A549 (cell line): Measurements from ENCODE around the gene EML5. TPM values are rescaled to one million over a fixed set of nuclear protein-coding genes. Genes with fewer than 3 reads are reported as not detected.
A peak's percentile ranks its signal among the peaks of the same experiment; 100 is the strongest.

Source experiments
- ATAC-seq, 2 experiments: fragments of 200-7000 bp in 1 of 2; fragments of >200 bp in 1 of 2; cut with Nextera tagmentation in 1 of 2; cut with Tn5 transposase in 1 of 2; 3 replicates each; pipeline versions ENCODE4 v1.8.0 to v1.9.1; 2018 to 2020; ENCODE audit warnings: mild to moderate bottlenecking in 1 of 2, moderate library complexity in 1 of 2
- CTCF ChIA-PET: fragments of 300-600 bp; sonication (Branson Sonifier 250); formaldehyde crosslinking; extraction: SDS; loops from one replicate; lab custom pipeline; 2021; ENCODE audit warnings: antibody characterized with exemption, inconsistent platforms; lab: Yijun Ruan, JAX
- POLR2A ChIA-PET: fragments of 350-600 bp; formaldehyde crosslinking; extraction: SDS; loops from one replicate; lab custom pipeline; 2021; ENCODE audit warnings: antibody characterized with exemption, inconsistent platforms; lab: Yijun Ruan, JAX
- DNase-seq, 2 experiments: peaks; one replicate each; pipeline versions ENCODE4 v3.0.0 to v3.0.0-alpha.2; 2011 to 2016; ENCODE audit warnings: low read depth in 1 of 2, low spot score in 1 of 2
- FAIRE-seq: peaks from 2 replicates; lab custom pipeline; 2011; peaks lifted over from hg19 to GRCh38; lab: Jason Lieb, UNC
- H3K27ac ChIP-seq, 2 experiments: fragments of >200 bp; sonication (Bioruptor Twin); formaldehyde crosslinking; 3 replicates each; pipeline ENCODE4 v1.5.1; 2016 to 2017
- H3K4me1 ChIP-seq: fragments of >200 bp; sonication (Bioruptor Twin); formaldehyde crosslinking; 3 replicates; pipeline ENCODE4 v1.6.1; 2016
- H3K4me2 ChIP-seq: fragments of >200 bp; sonication (Bioruptor Twin); formaldehyde crosslinking; 3 replicates; pipeline ENCODE4 v1.6.1; 2016
- H3K4me3 ChIP-seq: fragments of >200 bp; sonication (Bioruptor Twin); formaldehyde crosslinking; 3 replicates; pipeline ENCODE4 v1.5.1; 2016
- H3K9me3 ChIP-seq: fragments of >200 bp; sonication (Bioruptor Twin); formaldehyde crosslinking; 3 replicates; pipeline ENCODE4 v1.6.1; 2016
- ATOH8 ChIP-seq: fragments of 250-450 bp; sonication (Bioruptor Pico); IDR thresholded peaks from 2 replicates; pipeline ENCODE4 v1.5.0; 2020; ENCODE audit warnings: low read depth, mild to moderate bottlenecking, moderate library complexity
- CBX2 ChIP-seq: fragments of 200-600 bp; sonication (generic); IDR thresholded peaks from 2 replicates; pipeline ENCODE4 v1.6.1; 2016; ENCODE audit warnings: low read depth, mild to moderate bottlenecking, borderline replicate concordance
- CEBPB ChIP-seq, 2 experiments: fragments of >200 bp in 1 of 2; sonication (Bioruptor Twin) in 1 of 2; formaldehyde crosslinking in 1 of 2; IDR thresholded peaks; 2 replicates each; pipeline ENCODE4 v1.6.1; 2012 to 2016
- CHD4 ChIP-seq: fragments of 200-600 bp; sonication (generic); IDR thresholded peaks from 2 replicates; pipeline ENCODE4 v1.6.1; 2016; ENCODE audit warnings: antibody characterized with exemption, mild to moderate bottlenecking, borderline replicate concordance
- CTCF ChIP-seq: fragments of >200 bp; sonication (Bioruptor Twin); formaldehyde crosslinking; IDR thresholded peaks from 3 replicates; pipeline ENCODE4 v1.5.1; 2016
- EHF ChIP-seq: fragments of 250-450 bp; sonication (Bioruptor Pico); IDR thresholded peaks from 2 replicates; pipeline ENCODE4 v1.5.0; 2020; ENCODE audit warnings: mild to moderate bottlenecking
- EHMT2 ChIP-seq: fragments of 200-600 bp; sonication (generic); IDR thresholded peaks from 2 replicates; pipeline ENCODE4 v1.6.1; 2016; ENCODE audit warnings: antibody characterized with exemption, low read depth, mild to moderate bottlenecking, moderate library complexity
- ELK1 ChIP-seq: fragments of 150-350 bp; IDR thresholded peaks from 2 replicates; pipeline ENCODE4 v1.6.1; 2014; ENCODE audit warnings: low read depth, mild to moderate bottlenecking, low read length
- EP300 ChIP-seq, 2 experiments: fragments of >200 bp; sonication (Bioruptor Twin); formaldehyde crosslinking; IDR thresholded peaks; 2 replicates in 1 of 2; 3 replicates in 1 of 2; pipeline ENCODE4 v1.6.1; 2016 to 2017
- FOSB ChIP-seq: fragments of 250-450 bp; sonication (Bioruptor Pico); IDR thresholded peaks from 2 replicates; pipeline ENCODE4 v1.5.0; 2020; ENCODE audit warnings: mild to moderate bottlenecking, moderate library complexity
- FOSL2 ChIP-seq, 2 experiments: fragments of 450-650 bp in 1 of 2; fragments of >200 bp in 1 of 2; sonication (Bioruptor Twin) in 1 of 2; formaldehyde crosslinking; IDR thresholded peaks; 2 replicates each; pipeline versions ENCODE4 v1.5.0 to v1.6.1; 2016 to 2020; ENCODE audit warnings: mild to moderate bottlenecking in 1 of 2, moderate library complexity in 1 of 2
- HDAC2 ChIP-seq: fragments of 200-600 bp; sonication (generic); IDR thresholded peaks from 2 replicates; pipeline ENCODE4 v1.6.1; 2016
- HEYL ChIP-seq: fragments of 250-450 bp; sonication (Bioruptor Pico); IDR thresholded peaks from 2 replicates; pipeline ENCODE4 v1.8.0; 2021; ENCODE audit warnings: mild to moderate bottlenecking, moderate library complexity
- HOXA7 ChIP-seq: fragments of 250-450 bp; sonication (Bioruptor Pico); IDR thresholded peaks from 2 replicates; pipeline ENCODE4 v1.5.0; 2020; ENCODE audit warnings: mild to moderate bottlenecking, moderate library complexity
- HOXB5 ChIP-seq: fragments of 250-450 bp; sonication (Bioruptor Pico); IDR thresholded peaks from 2 replicates; pipeline ENCODE4 v1.5.0; 2020; ENCODE audit warnings: mild to moderate bottlenecking, moderate library complexity
- JUN ChIP-seq, 2 experiments: fragments of >200 bp; sonication (Bioruptor Twin); formaldehyde crosslinking; IDR thresholded peaks; 2 replicates in 1 of 2; 3 replicates in 1 of 2; pipeline ENCODE4 v1.6.1; 2016 to 2017
- KDM1A ChIP-seq: fragments of 200-600 bp; sonication (generic); IDR thresholded peaks from 2 replicates; pipeline ENCODE4 v1.6.1; 2016; ENCODE audit warnings: low read depth, mild to moderate bottlenecking
- KDM5A ChIP-seq: fragments of 200-600 bp; sonication (generic); IDR thresholded peaks from 2 replicates; pipeline ENCODE4 v1.6.1; 2016; ENCODE audit warnings: antibody characterized with exemption, mild to moderate bottlenecking
- MAFK ChIP-seq: fragments of 450-650 bp; IDR thresholded peaks from 2 replicates; pipeline ENCODE4 v1.6.1; 2014; ENCODE audit not compliant: partially characterized antibody
- MAZ ChIP-seq: fragments of 150-350 bp; IDR thresholded peaks from 2 replicates; pipeline ENCODE4 v1.6.1; 2014; ENCODE audit warnings: antibody characterized with exemption, low read depth, low read length, borderline replicate concordance
- PBX3 ChIP-seq: IDR thresholded peaks from 2 replicates; pipeline ENCODE4 v1.6.1; 2012
- SMC3 ChIP-seq: fragments of >200 bp; sonication (Bioruptor Twin); formaldehyde crosslinking; IDR thresholded peaks from 3 replicates; pipeline ENCODE4 v1.6.1; 2018; ENCODE audit warnings: inconsistent platforms
- SREBF2 ChIP-seq: fragments of 450-650 bp; IDR thresholded peaks from 2 replicates; pipeline ENCODE4 v1.6.1; 2014; ENCODE audit warnings: mild to moderate bottlenecking, moderate library complexity
- TP53 ChIP-seq: fragments of 250-450 bp; sonication (Bioruptor Pico); IDR thresholded peaks from 2 replicates; pipeline ENCODE4 v1.5.0; 2021; ENCODE audit warnings: mild to moderate bottlenecking, moderate library complexity
- USF2 ChIP-seq: fragments of 450-650 bp; IDR thresholded peaks from 2 replicates; pipeline ENCODE4 v1.6.1; 2014; ENCODE audit warnings: antibody characterized with exemption
- ZFP36 ChIP-seq: fragments of 450-650 bp; IDR thresholded peaks from 2 replicates; pipeline ENCODE4 v1.6.1; 2014; ENCODE audit warnings: borderline replicate concordance; ENCODE audit not compliant: partially characterized antibody
- ZSCAN20 ChIP-seq: fragments of 250-450 bp; sonication (Bioruptor Pico); IDR thresholded peaks from 2 replicates; pipeline ENCODE4 v1.8.0; 2022; ENCODE audit warnings: mild to moderate bottlenecking, moderate library complexity
- WGBS: methylation state at CpG from one replicate; pipeline ENCODE4 v1.1.6; 2017; ENCODE audit errors: missing lambda C conversion rate; 5-methylcytosine and 5-hydroxymethylcytosine counted together
- polyA plus RNA-seq, 4 experiments: library from polyadenylated mRNA; depleted of rRNA in 3 of 4; stranded (reverse); fragments of >200 nt; fragmentation: RNase III in 1 of 4; extraction: RNeasy Plus Mini Kit Qiagen cat#74134 plus additional on column Dnase treatment in 1 of 4; gene quantifications; 2 replicates in 3 of 4; 3 replicates in 1 of 4; pipeline ENCODE4 v1.2.3, GENCODE V29; 2011 to 2017

Gene EML5
- polyA plus RNA-seq, 2 of the 4 experiments (the other 2 are of a cell fraction), result 0.44 to 0.62 TPM

- CTCF ChIA-PET, result no interaction called here
- Histone ChIP-seq H3K4me2 (peak overlapping the region; percentile 40), H3K9me3 (no peaks in the 10 kb centered on the region), H3K27ac (no peak overlapping the region; a peak in 1 of 6 replicates), H3K4me1 (peaks cover 21% of the 10 kb centered on the region), H3K4me3 (no peak overlapping the region)
- POLR2A ChIA-PET, result interaction anchor here (0.6 kb wide), 1 partner anchor 364 kb away, joined by 4 read pairs; no protein-coding TSS in a partner anchor
- peak; percentile 28 for FAIRE-seq
- no peak for DNase-seq
- ATAC-seq, result no peak
- TF ChIP-seq ATOH8 (CRISPR knock-in tag) (no peak), ZFP36 (no peak), CTCF (no peak), FOSB (CRISPR knock-in tag) (no peak), KDM5A (no peak), SREBF2 (no peak), HOXB5 (no peak), PBX3 (no peak), JUN (IDR thresholded peaks at IDR 0.05) (no peak), CHD4 (no peak), CEBPB (IDR thresholded peaks at IDR 0.05) (no peak), HEYL (CRISPR knock-in tag) (no peak), FOSL2 (IDR thresholded peaks at IDR 0.05) (no peak), FOSL2 (CRISPR knock-in tag; IDR thresholded peaks at IDR 0.05) (no peak), HOXA7 (no peak), EHF (CRISPR knock-in tag) (no peak), MAFK (no peak), HDAC2 (no peak), MAZ (no peak)
- 88% methylated on average over 3 of the region's 3 CpGs for WGBS
These were observed 178.4 kb downstream of the EML5 start for GRCh38 chr14:88614218-88614907.

- 44% methylated on average over 5 of the region's 5 CpGs for WGBS
- ATAC-seq (peak; percentile 56 to 63; a peak in 3 of 6 replicates), DNase-seq (no peak), FAIRE-seq (no peak)
- no peak overlapping the region; a peak in 1 of 6 replicates for H3K27ac ChIP-seq
- ChIA-PET POLR2A (no interaction called here), CTCF (no interaction called here)
- H3K4me3 ChIP-seq, result no peak overlapping the region
- peak overlapping the region; percentile 40 for H3K4me2 ChIP-seq
- H3K4me1 ChIP-seq, result peaks cover 21% of the 10 kb centered on the region
- no peaks in the 10 kb centered on the region for H3K9me3 ChIP-seq
- TF ChIP-seq KDM1A (no peak), TP53 (CRISPR knock-in tag) (no peak), ATOH8 (CRISPR knock-in tag) (no peak), EHMT2 (no peak), ZSCAN20 (CRISPR knock-in tag) (no peak), HOXA7 (no peak), CBX2 (no peak), CTCF (no peak), HEYL (CRISPR knock-in tag) (no peak), CEBPB (IDR thresholded peaks at IDR 0.05) (no peak; a peak in 1 of 4 replicates), SMC3 (no peak), MAFK (no peak), FOSB (CRISPR knock-in tag) (no peak), EP300 (IDR thresholded peaks at IDR 0.05) (no peak), USF2 (no peak), ELK1 (no peak)
These were observed 179.2 kb downstream of the EML5 start for GRCh38 chr14:88613552-88614010.
